AML-193 (cell line): ENCODE measurements around the gene LMNTD1.

Experiments
- DNase-seq, 2 experiments: peaks; one replicate each; lab custom pipeline; 2025; lab: John Stamatoyannopoulos, UW

The LMNTD1 gene

DNA sequence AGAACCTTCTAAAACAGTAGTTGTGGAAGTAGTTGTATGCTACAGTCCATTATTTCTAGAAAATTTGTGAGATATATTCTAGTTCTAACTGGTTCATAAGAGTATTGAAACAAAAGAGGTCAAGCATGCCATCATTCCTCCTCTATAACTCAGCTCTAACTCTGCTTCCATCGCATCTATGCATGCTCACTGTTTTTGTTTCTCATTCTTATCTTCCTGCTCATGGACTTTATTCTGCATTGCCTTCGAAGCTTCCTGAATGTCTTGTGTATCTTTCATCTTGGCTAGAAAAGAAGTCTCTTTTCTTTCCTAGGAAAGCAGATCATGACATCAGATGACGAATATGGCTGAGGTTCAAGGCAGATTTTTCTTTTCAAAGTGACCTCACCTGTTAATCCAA is 402 bp downstream of the LMNTD1 start:
- DNase-seq, result no peak

DNA sequence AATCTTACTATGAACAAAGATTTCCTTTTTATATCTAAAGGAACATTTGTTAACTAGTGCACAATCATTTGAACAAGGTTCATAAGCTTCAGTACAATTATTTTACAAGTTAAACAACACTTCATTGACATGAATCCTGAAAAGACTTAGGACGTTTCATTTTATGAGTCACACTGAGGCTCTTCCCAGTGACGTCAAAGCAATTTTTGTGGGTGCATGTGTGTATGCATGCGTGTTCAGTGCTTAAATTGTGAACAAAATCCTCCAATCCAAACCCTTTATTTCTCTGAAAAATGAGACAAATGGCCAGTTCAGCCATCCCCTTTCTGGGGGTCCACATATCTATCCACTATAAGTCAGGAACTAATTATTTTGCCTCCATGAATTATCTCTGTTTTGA is 2.9 kb downstream of the LMNTD1 start:
- no peak for DNase-seq

DNA sequence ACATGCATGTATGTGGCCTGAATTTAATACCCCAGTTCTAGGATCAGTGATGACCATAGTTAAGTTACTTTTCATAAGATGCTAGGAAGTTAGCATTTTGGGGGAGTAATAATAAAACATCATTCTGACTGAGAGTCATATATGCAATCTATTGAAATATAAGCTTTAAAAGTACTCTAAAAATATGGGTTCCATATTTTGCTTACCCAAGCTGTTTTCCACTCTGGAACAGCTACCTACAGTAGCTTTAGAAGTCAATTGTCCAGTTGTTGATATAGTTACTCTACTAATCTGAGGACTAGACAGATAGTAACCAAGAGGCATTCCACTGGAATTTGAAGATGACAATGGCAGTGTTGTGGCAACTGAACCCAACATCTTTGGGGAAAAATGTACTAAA is 4.0 kb downstream of the LMNTD1 start:
- DNase-seq, result no peak

DNA sequence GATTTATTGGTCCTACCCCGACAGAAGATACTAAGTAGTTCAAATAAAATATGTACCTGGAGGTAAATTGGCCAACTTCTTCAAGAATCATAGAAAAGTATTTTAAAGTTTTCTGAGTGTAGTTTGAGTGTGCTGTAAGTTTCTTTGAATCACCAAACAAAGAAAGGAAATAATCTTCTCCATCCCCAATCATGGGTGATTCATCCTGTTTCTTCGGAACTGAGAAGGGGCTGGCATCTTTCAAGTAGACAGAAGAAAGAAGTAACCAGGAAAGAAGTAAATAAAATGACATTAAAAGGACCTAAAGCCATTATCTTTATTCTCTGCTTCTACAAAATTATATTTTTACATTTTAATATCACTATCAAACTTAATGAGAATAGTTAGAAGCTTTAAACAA is 6.8 kb downstream of the LMNTD1 start:
- no peak for DNase-seq

DNA sequence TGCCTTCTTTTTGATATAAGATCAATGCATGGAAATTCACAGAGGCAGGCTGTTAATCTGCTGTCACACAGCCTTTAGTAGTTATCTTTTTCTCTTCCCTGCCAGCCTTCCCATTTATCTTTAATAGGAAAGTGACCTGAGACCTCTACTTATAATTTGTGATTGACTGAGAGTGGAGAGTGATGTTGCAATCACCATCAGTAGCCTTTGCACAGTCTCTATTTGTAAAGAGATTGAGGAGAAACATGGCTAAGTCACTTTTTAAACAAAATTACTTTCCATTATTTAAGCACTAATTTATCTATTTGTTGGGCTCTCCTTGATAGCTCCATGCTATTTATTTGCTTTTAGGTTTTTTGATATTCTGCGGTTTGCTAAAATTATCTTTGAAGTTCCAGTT is 19.9 kb downstream of the LMNTD1 start:
- no peak for DNase-seq

DNA sequence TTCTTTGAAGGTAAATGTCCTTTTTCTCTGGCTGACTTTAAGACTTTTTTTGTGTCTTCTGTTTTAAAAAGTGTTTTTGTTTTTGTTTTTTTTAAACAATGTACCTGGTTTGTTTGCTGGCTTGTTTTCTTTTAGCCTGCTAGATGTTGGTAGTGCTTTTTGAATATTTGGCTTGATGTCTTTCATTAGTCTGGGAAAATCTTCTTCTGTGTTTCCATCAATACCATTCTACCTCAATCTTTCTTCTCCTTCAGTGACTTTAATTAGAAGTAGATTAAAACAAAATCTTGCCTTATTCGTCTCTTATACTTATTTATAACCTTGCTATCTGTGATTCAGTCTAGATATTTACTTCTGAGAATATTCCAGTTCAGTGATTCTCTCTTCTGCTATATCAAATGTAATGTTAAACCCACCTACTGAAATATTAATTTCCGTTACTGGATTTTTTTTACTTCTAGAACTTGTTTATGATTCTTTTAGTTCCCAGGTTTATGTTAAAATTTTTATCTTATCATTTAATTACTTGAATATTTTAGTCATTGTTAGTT is 21.5 kb downstream of the LMNTD1 start:
- no peak for DNase-seq

DNA sequence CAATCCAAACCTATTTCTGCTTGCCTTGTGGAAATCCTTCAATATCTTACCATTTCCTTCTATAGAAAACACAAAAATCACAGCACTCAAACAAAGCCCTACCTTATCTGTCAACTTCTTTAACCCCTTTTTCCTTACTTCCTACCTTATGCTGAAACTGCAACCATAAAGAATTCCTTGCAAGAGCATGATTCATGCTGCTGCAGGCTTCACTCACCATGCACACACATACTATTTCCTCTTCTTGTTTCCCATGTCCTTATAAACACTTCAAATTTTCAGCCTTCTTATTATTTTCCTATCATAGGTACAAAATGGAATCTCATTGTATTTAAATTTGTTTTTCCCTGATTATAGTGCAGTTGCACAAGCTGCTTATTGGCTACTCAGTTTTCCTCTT is 23.3 kb downstream of the LMNTD1 start:
- no peak for DNase-seq

DNA sequence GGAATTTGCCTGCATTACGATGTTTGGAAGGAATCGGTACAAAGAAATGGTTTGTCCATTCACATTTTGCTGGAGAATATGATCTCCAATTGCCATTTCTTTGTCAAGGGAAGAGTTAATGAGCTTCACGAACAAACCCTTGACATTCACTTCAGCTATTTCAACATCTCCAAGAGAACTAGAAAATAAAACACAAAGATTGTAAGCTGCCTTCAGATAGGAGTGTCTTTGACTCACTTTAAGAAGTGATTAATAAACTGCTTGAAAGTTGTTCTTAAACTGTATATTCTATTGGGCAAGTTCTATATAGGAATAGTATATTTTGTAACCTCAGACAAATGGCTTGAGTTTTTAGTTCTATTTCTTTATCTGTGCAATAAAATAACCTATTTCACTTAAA is 26.3 kb downstream of the LMNTD1 start:
- DNase-seq, result no peak

DNA sequence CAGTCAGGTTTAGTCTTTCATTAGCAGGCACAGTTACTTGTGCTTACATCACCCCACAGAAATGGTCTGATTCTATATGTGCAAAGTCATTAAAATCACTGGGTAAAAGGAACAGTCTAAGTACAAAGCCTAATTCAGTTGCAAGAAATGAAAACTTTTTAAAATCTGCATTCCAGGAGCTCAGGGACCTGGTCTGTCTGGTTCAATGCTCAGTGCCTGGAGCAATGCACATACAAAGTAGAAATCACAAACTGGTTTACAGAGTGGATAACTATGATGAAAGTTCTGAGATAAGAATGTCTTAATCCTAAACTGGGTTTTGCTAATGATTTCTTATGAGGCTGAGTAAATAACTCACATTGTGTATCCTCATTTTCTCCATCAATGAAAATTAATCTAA is 28.7 kb downstream of the LMNTD1 start:
- no peak for DNase-seq

DNA sequence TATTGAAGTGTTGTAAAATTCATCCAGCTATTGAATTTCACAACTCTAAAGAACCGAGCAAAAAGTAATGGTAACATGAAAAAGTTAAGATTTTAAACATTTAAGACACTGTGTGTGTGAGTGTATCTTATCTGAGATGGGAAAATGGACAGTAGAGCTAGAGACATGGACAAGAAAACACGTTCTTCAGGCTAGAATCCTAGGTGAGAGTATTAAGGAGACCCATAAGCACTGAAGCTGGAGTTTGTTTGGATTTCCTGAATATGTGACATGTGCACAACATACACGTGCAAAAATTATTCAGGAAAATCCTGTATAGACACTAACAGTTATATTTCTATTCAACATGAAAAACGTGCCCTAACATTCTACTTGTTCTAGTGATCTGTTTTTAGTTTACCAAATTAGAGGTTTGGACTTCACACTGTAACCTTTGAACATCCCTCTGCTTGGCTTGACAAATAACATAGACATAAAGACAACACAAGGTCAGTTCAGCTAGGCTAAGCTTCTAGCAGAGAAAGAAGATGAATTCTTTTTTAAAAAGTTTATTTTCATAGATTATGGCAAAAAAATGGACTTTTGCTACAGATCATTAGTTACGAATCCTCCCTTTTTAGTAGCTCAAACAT is 31.3 kb downstream of the LMNTD1 start:
- DNase-seq, result no peak

DNA sequence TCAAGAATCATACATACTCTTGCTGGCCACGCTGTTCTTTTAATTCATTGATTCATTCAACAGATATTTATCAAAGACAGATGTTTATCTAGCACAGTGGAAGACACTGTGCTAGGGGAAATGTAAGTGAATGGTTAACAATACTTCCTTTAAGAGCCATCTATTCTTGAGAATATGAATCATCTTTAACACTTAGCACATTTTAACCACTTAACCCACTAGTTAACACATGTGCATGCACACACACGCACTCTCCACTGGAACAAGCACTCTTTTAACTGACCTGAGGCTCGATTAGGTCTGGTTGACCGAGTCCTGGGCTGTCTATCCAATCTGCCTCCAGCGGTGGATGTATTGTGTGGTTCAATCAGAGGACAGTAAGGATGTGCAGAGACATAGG is 34.6 kb downstream of the LMNTD1 start:
- no peak for DNase-seq

DNA sequence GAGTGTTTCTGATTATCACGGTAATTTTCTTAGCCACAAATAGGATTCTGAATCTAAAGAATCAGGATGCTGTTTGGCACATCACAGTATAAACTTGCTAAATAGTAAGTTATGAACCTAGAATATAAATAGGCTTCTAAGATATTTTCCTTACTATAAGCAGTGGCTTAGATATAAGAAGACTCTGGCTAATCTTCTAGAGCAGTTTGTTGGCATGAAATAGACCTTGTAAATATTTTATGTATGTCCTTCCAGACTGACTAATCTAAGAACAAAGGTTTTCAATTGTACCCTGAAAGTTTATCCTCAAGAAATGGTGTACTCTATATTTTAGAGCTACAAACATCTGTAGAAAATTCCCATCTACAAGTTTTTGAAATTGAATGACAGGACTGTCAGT is 48.3 kb downstream of the LMNTD1 start:
- DNase-seq, result no peak

DNA sequence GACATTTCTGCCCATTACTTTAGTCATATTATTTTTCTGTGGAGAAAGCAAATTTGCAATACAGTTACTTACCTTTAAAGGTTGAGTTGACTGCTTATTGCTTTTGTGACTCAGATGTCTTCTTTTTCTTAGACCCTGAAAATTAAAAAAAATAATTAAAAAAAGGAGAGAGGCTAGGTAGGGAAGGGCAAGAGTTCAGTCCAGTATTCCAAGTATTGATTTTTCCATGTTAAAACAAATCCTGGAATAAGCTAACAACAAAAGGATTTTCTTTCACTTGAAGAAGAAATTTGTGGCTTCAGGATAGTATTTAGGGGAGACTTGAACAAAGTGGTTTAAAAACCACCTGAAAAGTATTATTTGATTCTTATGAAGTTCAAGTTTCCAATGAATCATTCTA is 49.4 kb downstream of the LMNTD1 start:
- no peak for DNase-seq

DNA sequence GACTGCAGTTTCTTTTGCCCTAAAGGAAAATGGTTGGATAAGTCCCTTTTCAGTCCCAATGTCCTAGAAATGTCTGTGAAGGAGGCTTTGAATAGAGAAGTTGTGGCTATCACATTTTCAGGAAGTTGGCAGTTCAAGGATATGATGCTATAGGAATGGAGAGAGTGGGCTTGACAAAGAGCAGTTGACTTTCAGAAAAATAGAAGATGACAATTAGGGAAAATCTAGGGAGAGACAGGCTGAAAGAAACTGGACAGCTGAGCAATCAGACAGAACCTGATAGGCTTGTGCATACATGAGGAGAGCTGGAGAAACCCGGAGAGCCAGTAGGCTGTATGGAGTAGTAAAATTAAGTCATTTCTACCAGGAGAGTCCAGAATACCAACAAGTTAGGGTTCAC is 50.5 kb downstream of the LMNTD1 start:
- no peak for DNase-seq

DNA sequence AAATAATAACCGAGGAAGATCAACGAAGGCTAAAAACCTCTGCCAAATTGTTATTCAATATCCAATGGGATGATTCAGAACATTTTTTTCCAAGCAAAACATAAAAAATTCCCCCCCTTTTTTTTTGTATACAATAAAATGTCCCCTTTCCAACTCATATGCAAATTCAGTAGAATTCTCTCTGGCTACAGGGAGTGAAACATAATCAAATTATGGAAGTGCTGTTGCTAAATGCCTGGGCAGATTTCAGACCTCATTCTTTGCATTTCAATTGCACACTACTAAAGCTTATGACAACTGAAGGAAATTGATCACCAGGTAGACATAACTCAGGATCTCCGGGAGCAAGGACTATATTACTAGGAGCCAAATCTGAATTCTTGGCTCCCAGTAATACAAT is 51.0 kb downstream of the LMNTD1 start:
- DNase-seq, result no peak

DNA sequence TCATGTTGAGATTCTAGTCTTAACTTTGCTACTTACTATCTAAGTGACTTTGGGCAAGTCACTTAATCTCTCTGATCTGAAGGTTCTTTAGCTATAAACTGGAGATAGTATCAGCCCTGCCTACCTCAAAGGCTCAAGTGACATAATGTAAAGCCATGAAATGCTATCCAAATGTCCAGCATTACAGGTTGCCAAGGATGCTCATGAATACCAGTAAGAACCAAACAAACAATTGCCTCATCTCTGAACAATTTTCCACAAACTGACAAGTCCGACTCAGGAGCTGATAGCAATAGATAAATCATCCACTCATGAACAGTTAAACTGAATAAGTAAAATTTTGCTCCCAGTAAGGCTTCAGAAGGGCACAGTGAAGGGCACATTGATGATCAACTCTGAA is 51.5 kb downstream of the LMNTD1 start:
- no peak for DNase-seq

DNA sequence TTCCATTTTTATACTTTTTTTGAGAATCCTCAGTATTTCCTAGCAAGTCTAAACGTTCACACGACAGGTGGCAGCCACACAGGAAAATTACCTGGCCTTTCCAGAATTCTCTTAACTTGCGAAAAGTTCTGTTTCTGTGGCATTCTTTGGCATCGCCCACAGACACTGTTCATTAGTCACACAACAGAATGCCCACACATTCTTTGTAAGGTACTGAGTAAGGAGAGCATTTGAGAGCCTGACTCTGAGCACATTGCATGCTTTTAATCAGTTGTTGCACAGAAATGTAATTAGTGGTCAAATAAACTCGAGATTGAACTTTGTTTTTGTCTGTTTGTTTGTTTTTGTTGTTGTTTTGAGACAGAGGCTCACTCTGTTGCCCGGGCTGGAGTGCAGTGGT is 52.4 kb downstream of the LMNTD1 start:
- no peak for DNase-seq

DNA sequence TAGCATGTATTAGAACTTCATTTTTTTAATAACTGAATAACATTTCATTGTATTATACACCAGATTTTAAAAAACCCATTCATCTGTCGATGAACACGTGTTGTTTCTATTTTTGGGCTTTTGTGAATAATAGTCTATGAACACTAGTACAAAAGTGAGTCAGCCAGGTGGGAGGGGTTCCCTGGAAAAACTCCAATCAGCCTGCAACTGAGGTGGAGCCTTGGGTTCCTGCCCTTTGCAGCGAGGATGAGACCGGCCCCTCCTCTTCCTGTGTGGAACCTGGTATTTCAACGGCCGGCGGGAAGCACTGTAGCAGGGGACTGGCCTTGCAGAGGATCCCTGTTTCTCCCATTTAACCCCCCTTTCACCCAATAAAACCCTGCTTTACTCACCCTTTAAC is 56.1 kb downstream of the LMNTD1 start:
- no peak for DNase-seq

DNA sequence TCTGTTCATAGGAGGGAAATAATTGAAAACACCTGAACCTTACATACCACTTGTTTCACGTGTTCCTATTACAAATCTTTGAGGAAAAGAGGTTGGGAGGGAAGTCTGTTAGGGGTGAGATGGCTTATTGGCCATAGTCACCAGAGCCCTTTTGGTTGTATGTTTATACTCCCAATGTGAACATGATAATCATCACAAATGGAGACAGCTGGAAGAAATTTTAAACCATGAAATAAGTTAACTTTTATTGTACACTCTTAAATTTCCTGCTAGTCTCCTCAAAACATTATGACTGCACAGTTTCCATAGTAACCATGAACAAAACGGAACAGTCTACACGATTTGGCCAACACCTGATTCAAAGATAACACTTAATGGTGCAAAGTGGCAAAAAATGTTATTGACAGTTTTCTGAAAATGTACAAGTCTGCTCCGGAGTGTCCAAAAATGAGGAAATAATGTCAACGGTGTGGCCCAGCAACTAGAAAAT is 56.9 kb downstream of the LMNTD1 start:
- DNase-seq, result no peak

DNA sequence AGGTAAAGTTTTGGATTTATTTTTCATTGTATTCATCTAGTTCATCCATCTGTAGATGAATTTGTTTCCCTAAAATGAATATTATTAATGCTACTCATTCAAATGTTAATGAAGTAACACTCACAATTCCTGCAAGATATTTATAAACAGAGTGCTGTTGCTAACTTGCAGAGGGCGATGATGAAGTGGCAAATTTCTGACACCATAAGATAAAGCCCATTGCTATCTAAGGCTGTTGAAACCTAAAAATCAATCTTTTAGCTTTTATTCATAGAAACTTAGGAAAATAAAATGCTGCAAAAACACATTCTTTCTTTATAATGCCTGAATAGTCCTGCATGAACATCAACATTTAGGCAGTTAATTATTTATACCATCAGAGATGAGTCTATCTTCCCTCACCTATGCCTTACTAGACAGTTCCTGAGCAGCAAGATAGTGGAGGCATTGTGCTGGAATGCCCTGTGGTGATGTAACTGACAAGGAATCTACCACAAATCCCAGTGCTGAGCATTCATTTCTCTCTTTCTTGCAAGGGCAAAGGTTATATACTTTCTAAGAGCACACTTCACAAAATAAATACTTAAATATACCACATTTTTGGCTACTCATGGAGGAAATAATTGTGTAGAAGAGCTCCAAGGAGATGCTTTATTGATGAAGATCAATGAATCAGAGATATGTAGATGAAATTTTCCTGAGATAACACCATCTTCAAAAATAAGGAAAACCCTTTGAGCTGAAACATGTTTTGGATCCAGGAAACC is 57.6 kb downstream of the LMNTD1 start:
- DNase-seq, result no peak

DNA sequence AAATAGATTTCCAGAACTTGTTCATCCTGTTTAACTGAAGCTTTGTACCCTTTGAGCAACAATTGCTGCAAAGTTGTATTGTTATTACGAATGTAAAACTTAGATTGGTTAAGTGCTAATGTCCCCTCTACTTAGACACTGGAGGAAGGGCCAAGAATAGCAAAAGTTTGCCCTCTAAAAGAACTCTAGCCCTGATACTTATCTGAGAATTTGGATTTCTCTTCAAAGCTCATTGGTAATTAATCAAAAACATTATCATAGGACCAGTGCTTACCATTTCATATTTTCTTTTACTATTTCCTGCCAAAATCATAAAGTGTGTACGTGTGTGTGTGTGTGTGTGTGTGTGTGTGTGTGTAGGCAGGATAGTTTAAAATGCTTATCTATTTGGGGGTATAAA is 58.2 kb downstream of the LMNTD1 start:
- no peak for DNase-seq

DNA sequence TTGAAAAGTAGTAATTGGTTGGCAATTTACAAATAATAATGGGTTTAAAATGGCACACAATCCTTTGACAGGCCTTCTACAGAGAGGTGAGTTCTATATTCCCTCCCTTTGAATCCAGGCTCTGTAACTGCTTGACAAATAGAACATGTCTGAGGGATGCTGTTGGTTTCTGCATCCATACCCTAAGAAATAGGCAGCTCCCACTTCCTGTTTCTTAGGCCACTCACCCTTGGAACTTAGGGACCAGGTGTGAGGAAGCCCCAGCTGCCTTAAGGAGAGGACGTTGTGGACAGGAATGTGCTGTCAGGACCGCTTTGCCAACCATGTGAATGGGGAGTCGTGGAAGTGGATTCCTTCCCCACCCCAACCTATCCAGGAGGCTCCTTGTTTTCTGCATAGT is 59.4 kb downstream of the LMNTD1 start:
- no peak for DNase-seq
